H9 (cell line): ENCODE data around the gene RERE. TPM values are rescaled to one million over a fixed set of nuclear protein-coding genes. Genes with fewer than 3 reads are reported as not detected.
A peak's percentile ranks its signal among the peaks of the same experiment; 100 is the strongest.

Experiments used
- DNase-seq: peaks from one replicate; pipeline ENCODE4 v3.0.0-alpha.2; 2017
- H2AFZ ChIP-seq: one replicate; pipeline ENCODE4 v1.6.1; 2013; ENCODE audit warnings: mild to moderate bottlenecking, low read length, control low read depth, moderate library complexity
- H2AK5ac ChIP-seq: 2 replicates; pipeline ENCODE4 v1.6.1; 2013; ENCODE audit warnings: low read length, control low read depth, mixed read lengths; ENCODE audit not compliant: insufficient read length
- H2BK120ac ChIP-seq: one replicate; pipeline ENCODE4 v1.6.1; 2013; ENCODE audit warnings: low read depth, mild to moderate bottlenecking, low read length, control low read depth, inconsistent platforms; ENCODE audit not compliant: poor library complexity, severe bottlenecking
- H2BK12ac ChIP-seq: 2 replicates; pipeline ENCODE4 v1.6.1; 2013; ENCODE audit warnings: low read length, control low read depth, mixed read lengths, low read depth; ENCODE audit not compliant: insufficient read length
- H2BK15ac ChIP-seq: 2 replicates; pipeline ENCODE4 v1.6.1; 2013; ENCODE audit warnings: low read depth, low read length, control low read depth
- H2BK20ac ChIP-seq: one replicate; pipeline ENCODE4 v1.6.1; 2013; ENCODE audit warnings: low read depth, mild to moderate bottlenecking, low read length, control low read depth, inconsistent platforms; ENCODE audit not compliant: poor library complexity, severe bottlenecking
- H2BK5ac ChIP-seq: 2 replicates; pipeline ENCODE4 v1.6.1; 2013; ENCODE audit warnings: low read length, control low read depth, mixed read lengths; ENCODE audit not compliant: insufficient read length
- H3K14ac ChIP-seq: 2 replicates; pipeline ENCODE4 v1.6.1; 2013; ENCODE audit warnings: low read length, control low read depth; ENCODE audit not compliant: insufficient read depth
- H3K18ac ChIP-seq: 2 replicates; pipeline ENCODE4 v1.6.1; 2013; ENCODE audit warnings: low read depth, mild to moderate bottlenecking, mixed read lengths, low read length, control low read depth; ENCODE audit not compliant: insufficient read length
- H3K23ac ChIP-seq: 2 replicates; pipeline ENCODE4 v1.6.1; 2013; ENCODE audit warnings: low read length, control low read depth, mixed read lengths, low read depth; ENCODE audit not compliant: insufficient read length
- H3K23me2 ChIP-seq: 2 replicates; pipeline ENCODE4 v1.6.1; 2013; ENCODE audit warnings: low read depth, mild to moderate bottlenecking, mixed read lengths, low read length, control low read depth; ENCODE audit not compliant: insufficient read length, poor library complexity, severe bottlenecking
- H3K27ac ChIP-seq: 2 replicates; pipeline ENCODE4 v1.5.1; 2013; ENCODE audit warnings: low read length, control low read depth, mixed read lengths, low read depth; ENCODE audit not compliant: insufficient read length
- H3K27me3 ChIP-seq: 2 replicates; pipeline ENCODE4 v1.6.1; 2013; ENCODE audit warnings: low read length, control low read depth, inconsistent platforms; ENCODE audit not compliant: insufficient read depth
- H3K4ac ChIP-seq: 2 replicates; pipeline ENCODE4 v1.6.1; 2013; ENCODE audit warnings: low read depth, mild to moderate bottlenecking, control low read depth, inconsistent platforms, low read length, moderate library complexity
- H3K4me1 ChIP-seq: 2 replicates; pipeline ENCODE4 v1.6.1; 2013; ENCODE audit warnings: low read length, control low read depth, inconsistent platforms; ENCODE audit not compliant: insufficient read depth
- H3K4me2 ChIP-seq: 2 replicates; pipeline ENCODE4 v1.6.1; 2013; ENCODE audit warnings: low read length, control low read depth, mixed read lengths; ENCODE audit not compliant: insufficient read length, insufficient read depth
- H3K56ac ChIP-seq: 2 replicates; pipeline ENCODE4 v1.6.1; 2013; ENCODE audit warnings: low read depth, mild to moderate bottlenecking, mixed read lengths, low read length, control low read depth; ENCODE audit not compliant: insufficient read length
- H3K79me1 ChIP-seq: 2 replicates; pipeline ENCODE4 v1.6.1; 2013; ENCODE audit warnings: low read depth, mild to moderate bottlenecking, moderate library complexity, low read length, control low read depth, inconsistent platforms; ENCODE audit not compliant: insufficient read depth, poor library complexity, severe bottlenecking
- H3K79me2 ChIP-seq: 2 replicates; pipeline ENCODE4 v1.6.1; 2013; ENCODE audit warnings: low read length, control low read depth, inconsistent platforms; ENCODE audit not compliant: insufficient read depth
- H3K9ac ChIP-seq: 2 replicates; pipeline ENCODE4 v1.6.1; 2013; ENCODE audit warnings: low read length, control low read depth, mixed read lengths; ENCODE audit not compliant: insufficient read length; ENCODE audit errors: extremely low read depth
- H3K9me3 ChIP-seq: one replicate; pipeline ENCODE4 v1.6.1; 2013; ENCODE audit warnings: low read depth, low read length, inconsistent platforms; ENCODE audit not compliant: control insufficient read depth
- H3T11ph ChIP-seq: one replicate; pipeline ENCODE4 v1.6.1; 2013; ENCODE audit warnings: mild to moderate bottlenecking, low read length, control low read depth, inconsistent platforms
- H4K20me1 ChIP-seq: one replicate; pipeline ENCODE4 v1.6.1; 2013; ENCODE audit not compliant: control insufficient read depth, insufficient read length, insufficient read depth
- H4K5ac ChIP-seq: 2 replicates; pipeline ENCODE4 v1.6.1; 2013; ENCODE audit warnings: low read depth, mild to moderate bottlenecking, mixed read lengths, low read length, control low read depth; ENCODE audit not compliant: insufficient read length
- H4K8ac ChIP-seq: replicated peaks from 2 replicates; pipeline ENCODE4 v1.6.1; 2013; ENCODE audit warnings: low read length, control low read depth, mixed read lengths, low read depth; ENCODE audit not compliant: insufficient read length
- H4K91ac ChIP-seq: 2 replicates; pipeline ENCODE4 v1.6.1; 2013; ENCODE audit warnings: low read depth, mild to moderate bottlenecking, moderate library complexity, mixed read lengths, low read length, control low read depth; ENCODE audit not compliant: insufficient read length
- H3K27ac Mint-ChIP-seq, 3 experiments: 2 replicates in 2 of 3; 3 replicates in 1 of 3; pipeline ENCODE4 v1.8.0; 2020 to 2021; ENCODE audit warnings: mixed read lengths in 3 of 3, mild to moderate bottlenecking in 1 of 3, moderate library complexity in 1 of 3
- H3K27me3 Mint-ChIP-seq: 2 replicates; pipeline ENCODE4 v1.8.0; 2021; ENCODE audit warnings: low read depth, mild to moderate bottlenecking, moderate library complexity, mixed read lengths
- H3K36me3 Mint-ChIP-seq, 3 experiments: 2 replicates in 2 of 3; 3 replicates in 1 of 3; pipeline ENCODE4 v1.8.0; 2020 to 2021; ENCODE audit warnings: low read depth in 3 of 3, mixed read lengths in 3 of 3; ENCODE audit not compliant: insufficient read depth in 1 of 3
- H3K4me1 Mint-ChIP-seq, 2 experiments: 2 replicates each; pipeline ENCODE4 v1.8.0; 2020; ENCODE audit warnings: mixed read lengths in 2 of 2
- H3K4me3 Mint-ChIP-seq, 2 experiments: 2 replicates in 1 of 2; 3 replicates in 1 of 2; pipeline ENCODE4 v1.8.0; 2020 to 2021; ENCODE audit warnings: mild to moderate bottlenecking in 2 of 2, mixed read lengths in 2 of 2, moderate library complexity in 1 of 2
- H3K9me3 Mint-ChIP-seq, 2 experiments: 2 replicates in 1 of 2; 3 replicates in 1 of 2; pipeline ENCODE4 v1.8.0; 2020; ENCODE audit warnings: mild to moderate bottlenecking in 2 of 2, mixed read lengths in 2 of 2, moderate library complexity in 1 of 2
- WGBS: extraction: QIAGEN DNeasy Blood & Tissue Kit; methylation state at CpG from one replicate; pipeline ENCODE4 v1.1.7; 2013; ENCODE audit warnings: missing lambda C conversion rate, low lambda C conversion rate, mixed read lengths; ENCODE audit not compliant: insufficient read length; ENCODE audit errors: extremely low coverage; 5-methylcytosine and 5-hydroxymethylcytosine counted together
- total RNA-seq: library from RNA; stranded (reverse); gene quantifications from 2 replicates; pipeline ENCODE4 v1.2.1, GENCODE V29; 2021
- TF ChIP-seq, protein P1 (sequence below): fragments of 200-600 bp; sonication (generic); conservative IDR thresholded peaks from 3 replicates; pipeline ENCODE4 v1.8.0; 2021; ENCODE audit warnings: antibody characterized with exemption, mild to moderate bottlenecking

RERE gene
- total RNA-seq, 1 experiment from 2014 or later: 103 TPM

GRCh38 chr1:8337776-8338525 lies 479.5 kb downstream of the RERE start:
- Mint-ChIP-seq H3K9me3 (peaks cover 3 to 4% of the 10 kb centered on the region in 2 experiments; a peak in 4 of 5 replicates), H3K4me3 (no peak overlapping the region), H3K27me3 (peaks cover 2% of the 10 kb centered on the region), H3K27ac (peak overlapping the region in 2 of 3 experiments; percentile 18 to 27; a peak in 1 of 7 replicates), H3K4me1 (no peaks in the 10 kb centered on the region), H3K36me3 (peaks cover 2 to 6% (median 4%) of the 10 kb centered on the region in 3 experiments; a peak in 5 of 7 replicates)
- H3K9me3 ChIP-seq: no peaks in the 10 kb centered on the region
- no peak overlapping the region for H2BK12ac ChIP-seq
- H4K5ac ChIP-seq: no peak overlapping the region
- DNase-seq: no peak
- H3K18ac ChIP-seq: no peak overlapping the region
- H3K23me2 ChIP-seq: no peaks in the 10 kb centered on the region
- H3K27ac ChIP-seq: no peak overlapping the region
- H2AK5ac ChIP-seq: no peak overlapping the region
- H3K14ac ChIP-seq: no peak overlapping the region
- H4K8ac ChIP-seq: no peak overlapping the region
- H2BK5ac ChIP-seq: no peak overlapping the region
- no peak overlapping the region for H3T11ph ChIP-seq
- TF ChIP-seq, protein P1, sequence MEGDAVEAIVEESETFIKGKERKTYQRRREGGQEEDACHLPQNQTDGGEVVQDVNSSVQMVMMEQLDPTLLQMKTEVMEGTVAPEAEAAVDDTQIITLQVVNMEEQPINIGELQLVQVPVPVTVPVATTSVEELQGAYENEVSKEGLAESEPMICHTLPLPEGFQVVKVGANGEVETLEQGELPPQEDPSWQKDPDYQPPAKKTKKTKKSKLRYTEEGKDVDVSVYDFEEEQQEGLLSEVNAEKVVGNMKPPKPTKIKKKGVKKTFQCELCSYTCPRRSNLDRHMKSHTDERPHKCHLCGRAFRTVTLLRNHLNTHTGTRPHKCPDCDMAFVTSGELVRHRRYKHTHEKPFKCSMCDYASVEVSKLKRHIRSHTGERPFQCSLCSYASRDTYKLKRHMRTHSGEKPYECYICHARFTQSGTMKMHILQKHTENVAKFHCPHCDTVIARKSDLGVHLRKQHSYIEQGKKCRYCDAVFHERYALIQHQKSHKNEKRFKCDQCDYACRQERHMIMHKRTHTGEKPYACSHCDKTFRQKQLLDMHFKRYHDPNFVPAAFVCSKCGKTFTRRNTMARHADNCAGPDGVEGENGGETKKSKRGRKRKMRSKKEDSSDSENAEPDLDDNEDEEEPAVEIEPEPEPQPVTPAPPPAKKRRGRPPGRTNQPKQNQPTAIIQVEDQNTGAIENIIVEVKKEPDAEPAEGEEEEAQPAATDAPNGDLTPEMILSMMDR: no peak
- no CpG with 5 or more reads among the region's 25 CpGs for WGBS
- H3K56ac ChIP-seq: no peak overlapping the region
- no peak overlapping the region for H2BK20ac ChIP-seq
- H2AFZ ChIP-seq: no peak overlapping the region
- no peak overlapping the region for H3K23ac ChIP-seq
- H4K91ac ChIP-seq: no peak overlapping the region
- H3K4me1 ChIP-seq: no peaks in the 10 kb centered on the region
- no peaks in the 10 kb centered on the region for H3K27me3 ChIP-seq
- no peaks in the 10 kb centered on the region for H3K79me1 ChIP-seq
- H2BK120ac ChIP-seq: no peak overlapping the region
- no peak overlapping the region for H2BK15ac ChIP-seq
- no peak overlapping the region for H3K4ac ChIP-seq
- H3K79me2 ChIP-seq: no peaks in the 10 kb centered on the region
- H3K4me2 ChIP-seq: no peak overlapping the region
- H3K9ac ChIP-seq: no peak overlapping the region
- H4K20me1 ChIP-seq: no peaks in the 10 kb centered on the region
